ENCODE data around the gene UQCC5.

UQCC5 gene

DNA sequence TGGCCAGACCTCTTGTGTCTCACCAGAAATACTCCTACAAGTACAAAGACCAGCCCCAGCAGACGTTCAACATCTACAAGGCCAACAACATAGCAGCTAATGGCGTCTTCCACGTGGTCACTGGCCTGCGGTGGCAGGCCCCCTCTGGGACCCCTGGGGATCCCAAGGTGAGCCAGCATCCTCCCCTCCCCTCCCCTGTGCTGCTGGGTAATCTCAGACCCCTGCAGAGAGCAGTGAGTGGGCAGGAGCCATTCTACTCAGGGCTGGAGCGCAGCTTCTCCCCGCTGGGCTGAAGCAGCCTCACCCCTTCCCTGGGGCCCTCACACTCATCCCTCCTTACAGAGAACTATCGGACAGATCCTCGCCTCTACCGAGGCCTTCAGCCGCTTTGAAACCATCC lies 31.4 kb upstream of the UQCC5 start:
- DNase-seq, result no peak

DNA sequence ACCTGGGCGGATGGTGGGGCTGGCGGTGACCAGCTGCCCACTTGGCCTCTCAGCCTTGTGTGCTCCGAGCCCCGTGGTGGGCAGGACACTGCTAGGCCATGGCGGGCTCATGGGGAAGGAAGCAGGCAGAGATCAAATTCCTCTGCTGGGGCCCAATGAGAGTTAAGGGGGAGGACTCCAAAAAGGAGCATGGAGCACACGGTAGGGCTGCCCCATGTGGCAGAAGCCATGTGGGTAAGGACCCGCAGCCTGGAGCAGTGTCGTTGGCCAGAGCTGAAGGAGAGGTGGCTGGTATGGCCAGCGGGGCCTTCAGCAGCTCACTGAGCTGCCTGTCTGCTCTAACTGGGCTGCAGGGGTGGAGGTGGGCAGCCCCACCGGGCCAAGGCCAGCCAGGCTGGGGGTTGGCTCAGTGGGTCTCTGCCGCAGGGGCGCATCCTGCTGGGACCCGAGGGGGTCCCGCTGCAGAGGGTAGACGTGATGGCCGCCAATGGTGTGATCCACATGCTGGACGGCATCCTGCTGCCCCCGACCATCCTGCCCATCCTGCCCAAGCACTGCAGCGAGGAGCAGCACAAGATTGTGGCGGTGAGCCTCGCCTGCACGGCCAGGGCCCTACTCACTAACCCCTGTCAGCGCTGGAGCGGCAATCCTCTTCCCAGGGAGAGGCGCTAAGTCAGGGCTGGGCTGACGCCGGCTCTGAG lies 30.0 kb upstream of the UQCC5 start:
- no peak for DNase-seq

DNA sequence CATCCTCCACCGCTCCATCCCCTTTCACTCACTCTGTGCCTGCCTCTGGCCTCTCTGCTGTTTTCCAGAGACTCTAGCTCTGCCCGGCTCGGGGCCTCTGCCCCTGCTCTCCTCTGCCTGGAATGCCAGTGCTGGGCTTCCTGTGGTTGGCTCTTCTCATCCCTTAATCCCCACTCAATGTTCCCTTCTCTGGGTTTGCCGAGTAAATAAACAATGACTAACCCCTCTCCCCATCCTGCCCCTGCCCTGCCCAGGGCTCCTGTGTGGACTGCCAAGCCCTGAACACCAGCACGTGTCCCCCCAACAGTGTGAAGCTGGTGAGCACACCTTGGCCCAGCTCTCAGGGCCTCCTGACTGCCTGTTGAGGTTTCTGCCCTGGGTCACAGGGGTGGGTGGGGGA lies 29.0 kb upstream of the UQCC5 start:
- DNase-seq, result no peak

DNA sequence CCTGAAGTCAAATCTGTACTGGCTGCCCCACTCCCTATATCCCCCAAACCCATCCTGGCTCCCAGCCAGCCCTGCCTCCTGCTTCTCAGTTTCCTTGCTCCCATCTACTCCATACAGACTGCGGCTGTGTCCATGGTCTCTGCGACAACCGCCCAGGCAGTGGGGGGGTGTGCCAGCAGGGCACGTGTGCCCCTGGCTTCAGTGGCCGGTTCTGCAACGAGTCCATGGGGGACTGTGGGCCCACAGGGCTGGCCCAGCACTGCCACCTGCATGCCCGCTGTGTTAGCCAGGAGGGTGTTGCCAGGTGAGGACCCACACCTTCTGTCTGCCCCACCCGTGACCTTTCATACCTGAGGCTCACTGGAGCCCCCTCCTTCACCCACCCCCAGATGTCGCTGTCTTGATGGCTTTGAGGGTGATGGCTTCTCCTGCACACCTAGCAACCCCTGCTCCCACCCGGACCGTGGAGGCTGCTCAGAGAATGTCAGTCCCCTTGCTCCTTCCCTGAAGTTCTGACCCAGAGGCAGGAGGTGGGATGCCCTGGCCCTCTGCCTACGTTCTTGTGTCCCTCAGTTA lies 26.6 kb upstream of the UQCC5 start:
- no peak for DNase-seq

DNA sequence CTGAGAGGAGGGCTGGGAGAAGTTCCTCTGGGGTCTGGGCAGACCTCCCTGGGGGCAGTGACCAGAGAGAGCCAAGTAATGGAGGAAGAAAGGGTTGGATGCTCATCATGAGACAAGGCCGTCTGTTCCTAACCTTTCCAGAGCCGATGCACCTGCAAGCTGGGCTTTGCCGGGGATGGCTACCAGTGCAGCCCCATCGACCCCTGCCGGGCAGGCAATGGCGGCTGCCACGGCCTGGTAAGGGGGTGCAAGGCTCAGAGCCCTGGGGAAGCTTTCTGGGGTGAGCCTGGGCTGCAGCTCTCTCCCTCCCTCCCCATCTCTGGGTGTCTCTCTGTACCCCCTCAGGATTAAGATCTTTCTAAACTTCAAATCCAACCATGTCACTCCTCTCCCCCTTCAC lies 24.9 kb upstream of the UQCC5 start:
- no peak for DNase-seq

DNA sequence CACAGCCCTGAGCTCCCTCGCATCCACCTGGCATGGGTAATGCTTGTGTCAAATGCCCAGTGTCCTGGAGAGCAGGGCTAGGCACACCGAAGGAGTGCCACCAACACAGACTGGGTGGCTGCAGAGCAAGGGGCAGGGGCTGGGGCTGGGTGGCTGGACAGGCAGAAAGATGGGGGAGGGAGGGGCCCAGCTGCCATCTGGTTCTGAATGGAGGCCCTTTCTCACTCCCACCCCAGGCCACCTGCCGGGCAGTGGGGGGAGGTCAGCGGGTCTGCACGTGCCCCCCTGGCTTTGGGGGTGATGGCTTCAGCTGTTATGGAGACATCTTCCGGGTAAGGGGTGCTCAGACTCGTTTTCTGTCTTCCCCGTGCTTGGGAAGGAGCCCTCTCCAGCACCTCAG lies 24.3 kb upstream of the UQCC5 start:
- no peak for DNase-seq

DNA sequence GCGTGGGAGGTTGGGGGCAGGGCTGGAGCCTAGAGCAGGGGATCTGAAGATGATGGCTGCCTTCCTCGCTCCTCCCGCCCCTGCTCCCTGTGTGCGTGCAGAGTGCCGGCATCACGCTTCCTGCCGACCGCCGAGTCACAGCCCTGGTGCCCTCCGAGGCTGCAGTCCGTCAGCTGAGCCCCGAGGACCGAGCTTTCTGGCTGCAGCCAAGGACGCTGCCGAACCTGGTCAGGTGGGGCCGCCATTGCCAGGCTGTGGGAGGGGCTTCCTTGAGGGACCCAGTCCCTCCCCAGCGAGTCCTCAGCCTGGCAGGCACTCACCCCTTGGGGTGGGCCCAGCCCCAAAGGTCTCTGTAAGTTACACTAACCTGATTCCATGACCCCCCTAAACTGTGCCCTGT lies 23.7 kb upstream of the UQCC5 start:
- no peak for DNase-seq

DNA sequence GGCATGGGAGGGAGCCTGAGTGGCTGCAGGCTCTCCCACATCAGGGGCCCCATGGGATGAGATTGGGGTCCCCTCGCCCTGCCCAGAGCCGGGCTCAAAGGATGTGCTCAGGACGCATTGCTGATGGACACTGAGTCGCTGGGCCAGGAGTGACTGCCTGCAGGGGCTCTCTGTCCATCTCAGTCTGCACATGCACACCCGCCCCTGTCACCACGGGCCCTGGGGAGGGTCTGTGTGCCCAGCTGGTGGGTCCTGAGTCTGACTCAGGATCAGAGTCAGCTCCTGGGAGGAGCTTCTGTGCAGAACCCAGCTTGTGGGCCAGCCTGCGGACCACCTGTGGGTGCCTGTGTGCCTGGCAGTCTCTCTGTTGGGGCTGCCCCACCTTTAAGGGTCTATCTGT lies 23.1 kb upstream of the UQCC5 start:
- no peak for DNase-seq

DNA sequence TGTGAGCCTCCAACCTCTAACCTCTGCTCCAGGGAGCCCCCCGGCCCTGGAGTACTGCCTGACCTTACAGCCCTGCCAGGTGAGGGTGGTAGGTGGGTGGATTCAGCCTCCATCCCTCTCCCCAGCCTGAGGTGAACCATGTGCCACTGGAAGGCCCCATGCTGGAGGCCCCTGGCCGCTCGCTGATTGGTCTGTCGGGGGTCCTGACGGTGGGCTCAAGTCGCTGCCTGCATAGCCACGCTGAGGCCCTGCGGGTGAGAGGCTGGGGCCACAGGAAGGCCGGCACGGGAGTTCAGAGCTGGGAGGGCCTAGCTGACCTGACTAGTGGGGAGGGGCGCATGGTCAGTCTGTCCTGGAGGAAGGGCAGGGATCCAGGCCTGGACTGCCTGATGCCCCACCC lies 21.8 kb upstream of the UQCC5 start:
- DNase-seq, result no peak

DNA sequence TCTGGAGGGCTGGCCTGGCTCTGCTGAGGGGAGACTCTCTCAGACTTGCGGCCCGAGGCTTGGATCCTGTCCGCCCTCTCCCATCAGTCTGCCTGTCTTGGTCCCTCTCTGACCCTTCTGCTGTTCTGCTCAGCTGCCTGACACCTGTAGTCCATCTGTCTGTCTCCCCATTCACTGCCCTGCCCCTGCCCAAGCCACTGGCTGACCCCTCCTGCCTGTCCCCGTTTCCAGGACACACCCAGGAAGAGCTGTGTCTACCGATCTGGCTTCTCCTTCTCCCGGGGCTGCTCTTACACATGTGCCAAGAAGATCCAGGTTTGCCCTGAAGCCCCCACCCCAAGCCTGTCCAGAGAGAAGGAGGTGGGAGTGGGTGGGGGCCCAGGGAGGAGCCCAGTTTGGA lies 21.2 kb upstream of the UQCC5 start:
- no peak for DNase-seq

DNA sequence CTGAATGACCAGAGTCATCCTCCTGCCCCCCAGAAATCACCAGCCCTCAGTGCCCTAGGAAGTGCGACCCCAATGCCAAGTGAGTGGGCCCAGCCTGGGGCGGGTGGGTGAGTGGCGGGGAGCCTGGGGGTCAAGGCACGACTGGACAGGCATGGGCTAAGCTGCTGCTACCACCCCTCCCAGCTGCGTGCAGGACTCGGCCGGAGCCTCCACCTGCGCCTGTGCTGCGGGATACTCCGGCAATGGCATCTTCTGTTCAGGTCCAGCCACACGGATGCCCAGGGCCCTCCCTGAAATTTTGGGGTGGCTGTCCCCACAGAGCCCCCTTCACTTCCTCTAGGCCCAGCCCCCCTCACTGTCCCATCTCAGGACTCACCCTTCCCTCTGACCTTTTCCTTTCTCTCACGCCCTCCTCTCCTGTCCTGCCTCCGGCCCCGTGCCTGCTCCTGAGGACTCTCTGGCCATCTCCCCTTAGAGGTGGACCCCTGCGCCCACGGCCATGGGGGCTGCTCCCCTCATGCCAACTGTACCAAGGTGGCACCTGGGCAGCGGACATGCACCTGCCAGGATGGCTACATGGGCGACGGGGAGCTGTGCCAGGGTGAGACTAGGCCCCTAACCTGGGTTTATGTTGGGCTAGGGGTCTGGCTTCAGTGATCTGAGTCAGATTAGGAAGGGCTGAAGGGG lies 19.8 kb upstream of the UQCC5 start:
- DNase-seq, result no peak

DNA sequence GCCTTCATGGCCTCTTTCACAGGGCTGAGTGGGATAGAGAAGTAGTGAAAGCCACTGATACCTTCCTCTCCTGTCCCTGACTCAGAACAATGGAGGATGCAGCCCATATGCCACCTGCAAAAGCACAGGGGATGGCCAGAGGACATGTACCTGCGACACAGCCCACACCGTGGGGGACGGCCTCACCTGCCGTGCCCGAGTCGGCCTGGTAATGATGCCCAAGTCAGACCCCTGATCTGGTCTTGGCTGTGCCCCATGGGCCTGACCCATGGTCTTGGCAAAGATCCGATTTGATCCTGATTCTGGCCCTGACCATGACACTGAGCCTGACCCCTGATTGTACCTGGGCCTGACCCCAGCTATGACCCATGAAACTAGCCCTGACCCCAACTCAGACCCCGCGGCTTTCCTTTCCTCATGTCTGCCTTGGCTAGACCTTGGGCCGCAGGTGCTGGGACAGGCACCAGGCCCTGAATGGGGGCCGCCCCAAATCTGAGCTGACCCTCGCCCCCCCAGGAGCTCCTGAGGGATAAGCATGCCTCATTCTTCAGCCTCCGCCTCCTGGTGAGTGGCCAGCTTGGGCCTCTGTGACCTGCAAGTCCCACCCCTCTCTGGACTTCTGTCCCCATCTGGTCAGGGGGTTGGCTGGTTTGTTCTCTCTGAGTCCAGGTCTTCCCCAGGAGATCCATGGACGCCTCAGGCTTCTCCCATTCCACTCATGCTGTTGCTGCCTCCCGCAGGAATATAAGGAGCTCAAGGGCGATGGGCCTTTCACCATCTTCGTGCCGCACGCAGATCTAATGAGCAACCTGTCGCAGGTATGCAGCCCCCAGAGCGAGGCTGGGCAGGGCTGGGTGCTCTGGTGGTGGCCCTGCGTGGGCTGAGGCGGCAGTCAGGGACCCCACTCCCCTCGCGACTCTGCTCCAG lies 18.3 kb upstream of the UQCC5 start:
- DNase-seq, result no peak

DNA sequence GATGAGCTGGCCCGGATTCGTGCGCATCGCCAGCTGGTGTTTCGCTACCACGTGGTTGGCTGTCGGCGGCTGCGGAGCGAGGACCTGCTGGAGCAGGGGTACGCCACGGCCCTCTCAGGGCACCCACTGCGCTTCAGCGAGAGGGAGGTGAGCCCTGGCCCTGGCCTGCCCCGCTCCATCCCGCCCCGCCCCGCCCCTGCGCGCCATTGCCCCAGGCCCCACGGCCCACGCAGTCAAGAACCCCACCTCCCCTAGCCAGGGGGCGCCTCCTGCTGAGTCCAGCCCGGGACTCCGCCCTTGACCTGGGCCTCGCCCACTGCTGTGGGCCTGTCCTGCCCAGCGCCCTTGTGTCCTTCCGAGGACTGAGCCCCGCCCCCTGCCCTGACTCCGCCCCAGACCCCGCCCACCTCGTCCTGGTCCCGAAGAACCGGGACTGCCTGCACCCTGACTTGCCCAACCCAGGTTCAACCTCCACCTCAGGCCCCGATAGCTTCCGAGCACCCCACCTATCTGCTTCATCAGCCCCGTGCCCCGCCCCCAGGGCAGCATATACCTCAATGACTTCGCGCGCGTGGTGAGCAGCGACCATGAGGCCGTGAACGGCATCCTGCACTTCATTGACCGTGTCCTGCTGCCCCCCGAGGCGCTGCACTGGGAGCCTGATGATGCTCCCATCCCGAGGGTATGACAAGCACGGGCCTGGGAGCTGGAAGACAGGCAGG lies 17.5 kb upstream of the UQCC5 start:
- DNase-seq, result no peak

DNA sequence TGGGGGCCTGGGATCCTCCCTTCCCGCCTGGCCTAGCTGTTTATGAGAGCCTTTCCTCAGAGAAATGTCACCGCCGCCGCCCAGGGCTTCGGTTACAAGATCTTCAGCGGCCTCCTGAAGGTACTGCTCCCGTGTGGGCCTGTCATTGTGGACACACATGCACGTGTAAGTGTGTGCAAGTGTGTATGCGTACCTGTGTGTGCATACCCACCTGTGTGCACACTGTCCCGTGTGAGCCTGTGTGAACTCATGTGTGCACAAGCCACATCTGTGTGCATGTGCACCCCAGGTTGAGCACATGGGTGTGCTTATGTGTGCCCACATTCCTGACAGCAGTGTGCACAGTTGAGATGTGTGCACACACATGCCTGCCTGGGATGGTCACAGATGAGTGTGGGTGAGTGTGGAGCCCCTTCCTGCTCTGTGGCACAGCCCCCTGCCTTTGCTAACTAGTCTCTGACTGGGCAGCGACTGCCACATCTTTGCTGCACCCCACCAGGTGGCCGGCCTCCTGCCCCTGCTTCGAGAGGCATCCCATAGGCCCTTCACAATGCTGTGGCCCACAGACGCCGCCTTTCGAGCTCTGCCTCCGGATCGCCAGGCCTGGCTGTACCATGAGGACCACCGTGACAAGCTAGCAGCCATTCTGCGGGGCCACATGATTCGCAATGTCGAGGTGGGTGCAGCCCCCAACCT lies 16.8 kb upstream of the UQCC5 start:
- no peak for DNase-seq

DNA sequence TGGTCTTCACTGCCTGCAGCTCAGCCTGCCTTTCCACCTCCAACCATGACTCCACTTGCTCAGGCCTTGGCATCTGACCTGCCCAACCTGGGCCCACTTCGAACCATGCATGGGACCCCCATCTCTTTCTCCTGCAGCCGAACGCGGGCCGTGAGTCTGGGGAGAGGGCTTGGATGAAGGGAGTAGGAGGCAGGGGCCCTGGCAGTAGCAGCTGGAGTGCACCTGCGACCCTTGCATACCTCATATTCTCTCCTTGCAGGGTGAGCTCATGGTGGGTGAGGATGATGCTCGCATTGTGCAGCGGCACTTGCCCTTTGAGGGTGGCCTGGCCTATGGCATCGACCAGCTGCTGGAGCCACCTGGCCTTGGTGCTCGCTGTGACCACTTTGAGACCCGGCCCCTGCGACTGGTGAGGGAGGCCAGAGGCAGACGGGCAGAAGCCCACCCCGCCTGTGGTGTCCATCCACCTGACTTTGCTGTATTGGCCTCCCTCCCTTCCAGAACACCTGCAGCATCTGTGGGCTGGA lies 16.2 kb upstream of the UQCC5 start:
- no peak for DNase-seq

DNA sequence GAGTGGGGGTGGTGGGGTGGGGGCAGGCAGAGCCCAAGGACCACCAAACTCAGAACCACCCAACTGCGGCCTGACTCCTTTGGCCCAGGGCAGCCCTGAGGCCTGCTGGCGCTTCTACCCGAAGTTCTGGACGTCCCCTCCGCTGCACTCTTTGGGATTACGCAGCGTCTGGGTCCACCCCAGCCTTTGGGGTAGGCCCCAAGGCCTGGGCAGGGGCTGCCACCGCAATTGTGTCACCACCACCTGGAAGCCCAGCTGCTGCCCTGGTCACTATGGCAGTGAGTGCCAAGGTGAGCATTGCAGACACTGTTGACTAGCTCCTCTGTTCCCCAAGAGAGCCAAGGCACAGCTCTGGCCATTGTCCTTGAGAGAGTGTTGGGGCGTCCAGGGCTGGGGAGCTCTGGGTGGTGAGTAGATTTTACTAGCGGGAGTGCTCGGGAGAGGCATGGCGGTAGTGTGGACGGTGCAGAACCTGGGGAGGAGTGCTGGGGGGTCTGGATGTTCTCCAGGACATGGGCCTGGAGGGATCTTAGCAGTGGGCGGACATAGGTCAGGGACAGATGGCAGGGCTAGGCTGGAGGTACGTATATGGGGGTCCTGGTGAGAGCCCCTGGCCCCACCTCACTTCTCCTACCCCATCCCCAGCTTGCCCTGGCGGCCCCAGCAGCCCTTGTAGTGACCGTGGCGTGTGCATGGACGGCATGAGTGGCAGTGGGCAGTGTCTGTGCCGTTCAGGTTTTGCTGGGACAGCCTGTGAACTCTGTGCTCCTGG lies 15.5 kb upstream of the UQCC5 start:
- DNase-seq, result no peak

DNA sequence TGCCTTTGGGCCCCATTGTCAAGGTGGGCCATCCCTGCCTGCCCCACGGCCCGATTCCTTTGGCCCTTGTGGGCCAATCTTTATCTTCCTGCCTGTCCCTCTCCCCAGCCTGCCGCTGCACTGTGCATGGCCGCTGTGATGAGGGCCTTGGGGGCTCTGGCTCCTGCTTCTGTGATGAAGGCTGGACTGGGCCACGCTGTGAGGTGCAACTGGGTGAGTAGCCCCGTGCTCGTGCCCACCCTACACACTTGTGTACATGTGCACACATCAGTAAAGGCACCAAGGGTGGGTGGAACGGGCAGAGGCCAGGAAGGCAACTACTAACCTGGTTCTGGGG lies 14.9 kb upstream of the UQCC5 start:
- DNase-seq, result no peak

DNA sequence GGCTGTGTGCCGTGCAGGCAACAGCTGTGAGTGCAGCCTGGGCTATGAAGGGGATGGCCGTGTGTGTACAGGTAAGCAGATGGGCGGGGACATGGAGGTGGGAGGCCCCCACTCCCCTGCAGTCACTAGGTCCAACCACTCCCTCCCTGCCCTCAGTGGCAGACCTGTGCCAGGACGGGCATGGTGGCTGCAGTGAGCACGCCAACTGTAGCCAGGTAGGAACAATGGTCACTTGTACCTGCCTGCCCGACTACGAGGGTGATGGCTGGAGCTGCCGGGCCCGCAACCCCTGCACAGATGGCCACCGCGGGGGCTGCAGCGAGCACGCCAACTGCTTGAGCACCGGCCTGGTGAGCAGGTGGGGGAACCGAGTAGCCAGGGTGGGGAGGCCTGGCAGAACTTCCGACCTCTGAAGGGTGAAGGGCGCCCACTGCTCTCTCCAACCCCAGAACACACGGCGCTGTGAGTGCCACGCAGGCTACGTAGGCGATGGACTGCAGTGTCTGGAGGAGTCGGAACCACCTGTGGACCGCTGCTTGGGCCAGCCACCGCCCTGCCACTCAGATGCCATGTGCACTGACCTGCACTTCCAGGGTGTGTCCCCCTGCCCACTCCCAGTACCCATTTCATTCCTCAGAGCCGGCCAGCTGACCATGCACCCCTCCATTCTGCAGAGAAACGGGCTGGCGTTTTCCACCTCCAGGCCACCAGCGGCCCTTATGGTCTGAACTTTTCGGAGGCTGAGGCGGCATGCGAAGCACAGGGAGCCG lies 14.3 kb upstream of the UQCC5 start:
- no peak for DNase-seq

DNA sequence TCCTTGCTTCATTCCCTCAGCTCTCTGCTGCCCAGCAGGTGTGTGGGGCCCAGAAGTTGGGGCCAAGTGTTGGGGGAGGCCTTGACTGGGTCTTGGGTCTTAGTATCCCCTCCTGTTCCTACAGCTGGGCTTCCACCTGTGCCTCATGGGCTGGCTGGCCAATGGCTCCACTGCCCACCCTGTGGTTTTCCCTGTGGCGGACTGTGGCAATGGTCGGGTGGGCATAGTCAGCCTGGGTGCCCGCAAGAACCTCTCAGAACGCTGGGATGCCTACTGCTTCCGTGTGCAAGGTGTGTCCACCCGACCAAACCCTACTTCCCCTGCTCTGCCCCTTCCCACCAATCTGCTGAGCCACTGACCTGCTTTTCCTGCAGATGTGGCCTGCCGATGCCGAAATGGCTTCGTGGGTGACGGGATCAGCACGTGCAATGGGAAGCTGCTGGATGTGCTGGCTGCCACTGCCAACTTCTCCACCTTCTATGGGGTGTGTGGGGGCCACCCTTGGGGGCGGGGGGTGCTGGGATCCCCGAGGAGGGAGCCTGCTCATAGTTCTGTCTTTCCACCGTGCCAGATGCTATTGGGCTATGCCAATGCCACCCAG lies 13.7 kb upstream of the UQCC5 start:
- no peak for DNase-seq
